Inflammatory macrophage treated with lipopolysaccharide for 4 hours (primary cell): ENCODE data around the gene ARPIN.
"Not testable (repeated sequence)": the region's sequence is repeated elsewhere in the genome, so short reads cannot be mapped to it uniquely, and the experiment has no call there.

Experiments
- DNase-seq: peaks from one replicate; pipeline ENCODE4 v3.0.0-alpha.2; 2020

ARPIN gene

GRCh38 chr15:89875741-89876140 lies 37.0 kb downstream of the ARPIN start:
- DNase-seq: no peak

- peak; percentile 81 for DNase-seq
Observed at GRCh38 chr15:89874926-89875564, 37.7 kb downstream of the ARPIN start.

DNA sequence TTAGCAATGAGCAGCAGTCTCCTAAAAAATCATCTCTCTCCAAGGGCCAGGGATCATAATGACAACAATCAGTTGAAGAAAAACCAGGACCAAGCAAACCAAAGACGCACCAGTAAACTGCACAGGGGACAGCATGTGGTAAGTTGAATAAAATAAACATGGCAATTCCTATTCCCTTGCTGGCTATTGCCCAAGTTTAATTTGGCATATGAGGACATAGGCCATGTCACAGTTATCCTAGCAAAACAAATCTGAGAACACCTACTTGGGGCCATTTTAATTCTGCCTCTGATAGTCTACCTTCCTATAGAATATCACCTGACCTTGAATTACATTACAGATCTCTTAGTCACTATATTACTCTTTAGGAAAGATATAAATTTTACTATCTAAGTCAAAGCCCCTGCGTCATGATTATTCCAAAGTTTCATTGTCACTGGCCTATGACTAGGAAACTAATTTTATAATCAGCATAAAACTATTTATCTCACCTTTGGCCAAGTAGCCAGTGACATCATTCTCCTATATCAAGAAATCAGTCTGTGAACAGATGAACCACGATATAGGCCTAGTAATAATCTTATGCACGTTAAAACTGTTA lies 42.0 kb downstream of the ARPIN start:
- DNase-seq: no peak

DNA sequence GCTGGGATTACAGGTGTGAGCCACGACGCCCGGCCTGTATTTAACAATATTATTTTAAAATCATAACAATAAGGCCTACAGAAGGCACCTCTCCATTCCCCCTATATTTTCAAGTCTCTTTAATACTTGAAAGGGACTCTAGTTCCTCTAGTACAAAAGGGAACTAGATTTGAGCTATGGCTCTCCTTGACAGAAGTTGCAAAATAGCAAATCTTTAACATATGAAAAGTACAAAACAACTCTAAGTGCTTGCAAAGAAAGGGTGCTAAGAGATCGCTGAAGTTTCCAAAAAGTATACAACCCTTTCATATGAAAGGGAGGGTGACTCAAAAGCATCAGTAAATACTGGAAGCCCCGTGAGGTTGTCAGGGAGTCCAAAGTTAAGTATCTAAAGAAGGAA lies 42.7 kb downstream of the ARPIN start:
- peak; percentile 30 for DNase-seq

DNA sequence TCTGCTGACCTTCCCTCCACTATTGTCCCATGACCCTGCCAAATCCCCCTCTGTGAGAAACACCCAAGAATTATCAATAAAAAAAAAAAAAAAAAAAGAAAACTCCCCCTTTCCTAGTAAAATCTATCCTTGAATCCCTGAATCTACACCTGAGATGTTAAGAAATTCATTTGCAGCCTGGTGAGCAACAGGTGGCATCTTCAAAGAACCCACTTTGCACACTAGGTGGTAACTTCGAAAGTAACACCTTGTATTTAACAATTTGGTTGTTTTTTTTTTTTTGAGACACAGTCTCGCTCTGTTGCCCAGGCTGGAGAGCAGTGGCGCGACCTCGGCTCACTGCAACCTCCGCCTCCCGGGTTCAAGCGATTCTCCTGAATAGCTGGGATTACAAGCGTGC lies 43.3 kb downstream of the ARPIN start:
- DNase-seq: not testable (repeated sequence)

DNA sequence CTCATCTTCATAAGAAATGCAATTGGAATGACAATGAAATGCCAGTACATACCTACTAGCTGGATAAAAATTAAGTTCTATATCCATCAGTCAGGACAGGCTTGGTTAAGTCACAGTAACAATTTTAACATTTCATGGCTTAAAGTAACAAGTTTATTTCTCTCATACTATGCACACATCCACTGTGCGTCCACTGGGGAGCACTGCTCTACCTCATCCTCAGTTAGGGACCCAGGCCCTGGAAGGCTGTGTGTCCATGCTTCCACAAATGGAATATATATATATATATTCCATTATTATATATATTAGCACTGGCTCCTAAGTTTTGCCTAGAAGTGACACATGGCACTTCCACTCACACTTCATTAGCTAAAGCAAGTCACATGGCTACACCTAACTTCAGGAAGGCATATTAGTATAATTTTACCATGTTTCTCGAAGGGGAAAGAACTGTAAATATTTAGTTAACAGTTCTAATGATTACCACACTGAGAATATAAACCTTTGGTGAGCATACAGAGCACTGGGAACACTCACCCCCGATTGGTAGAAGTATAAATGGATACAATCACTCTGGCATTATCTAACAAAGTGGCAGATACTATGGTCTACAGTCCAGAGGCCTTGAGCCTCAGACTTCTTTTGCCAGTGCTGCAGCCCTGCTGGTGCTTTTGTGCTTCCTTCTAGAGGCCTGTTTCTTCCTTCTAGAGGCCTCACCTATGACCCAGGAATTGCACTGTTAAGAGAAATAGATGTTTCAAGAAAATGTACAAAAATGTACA lies 47.6 kb downstream of the ARPIN start:
- DNase-seq: no peak

GRCh38 chr15:89863918-89864317 lies 48.8 kb downstream of the ARPIN start:
- no peak for DNase-seq

GRCh38 chr15:89860891-89861290 lies 51.9 kb downstream of the ARPIN start:
- DNase-seq: no peak

DNA sequence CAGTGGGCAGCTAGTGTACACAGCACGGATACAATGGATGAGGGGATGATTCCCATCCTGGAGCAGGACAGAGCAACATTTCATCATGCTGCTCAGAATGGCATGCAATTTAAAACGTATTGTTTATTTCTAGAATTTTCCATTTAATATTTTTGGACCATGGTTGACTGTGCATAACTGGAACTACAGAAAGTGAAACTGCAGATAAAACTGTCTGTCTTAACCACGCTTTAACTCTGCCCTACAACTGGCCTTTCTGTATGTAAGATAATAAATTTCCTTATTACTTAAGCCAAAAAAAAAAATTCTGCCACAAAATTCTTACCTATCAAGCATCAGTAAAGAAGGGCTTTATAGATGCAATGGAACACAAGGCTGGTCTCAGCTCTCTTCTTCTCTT lies 52.3 kb downstream of the ARPIN start:
- no peak for DNase-seq

GRCh38 chr15:89858661-89859458 lies 53.9 kb downstream of the ARPIN start:
- no peak for DNase-seq

- no peak for DNase-seq
Observed at GRCh38 chr15:89857673-89858072, 55.1 kb downstream of the ARPIN start.

DNA sequence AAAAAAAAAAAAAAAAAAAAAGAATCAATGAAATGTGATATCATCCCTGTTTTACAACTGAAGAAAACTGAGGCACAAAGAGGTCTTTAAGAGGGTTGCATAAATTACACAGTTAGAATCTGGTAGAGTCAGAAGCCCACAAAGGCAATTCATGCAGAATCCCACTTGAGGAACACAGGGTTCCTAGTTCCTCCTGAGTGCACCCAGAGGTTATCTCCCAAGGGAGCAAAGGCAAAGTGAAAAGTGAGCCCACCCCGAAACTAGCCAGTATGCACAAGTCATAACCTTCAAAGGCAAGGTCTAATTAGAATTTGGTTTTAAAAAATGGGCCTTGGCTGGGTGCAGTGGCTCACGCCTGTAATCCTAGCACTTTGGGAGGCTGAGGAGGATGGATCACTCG lies 56.8 kb downstream of the ARPIN start:
- DNase-seq: no peak

- not testable (repeated sequence) for DNase-seq
Observed at GRCh38 chr15:89854863-89855262, 57.9 kb downstream of the ARPIN start.

DNA sequence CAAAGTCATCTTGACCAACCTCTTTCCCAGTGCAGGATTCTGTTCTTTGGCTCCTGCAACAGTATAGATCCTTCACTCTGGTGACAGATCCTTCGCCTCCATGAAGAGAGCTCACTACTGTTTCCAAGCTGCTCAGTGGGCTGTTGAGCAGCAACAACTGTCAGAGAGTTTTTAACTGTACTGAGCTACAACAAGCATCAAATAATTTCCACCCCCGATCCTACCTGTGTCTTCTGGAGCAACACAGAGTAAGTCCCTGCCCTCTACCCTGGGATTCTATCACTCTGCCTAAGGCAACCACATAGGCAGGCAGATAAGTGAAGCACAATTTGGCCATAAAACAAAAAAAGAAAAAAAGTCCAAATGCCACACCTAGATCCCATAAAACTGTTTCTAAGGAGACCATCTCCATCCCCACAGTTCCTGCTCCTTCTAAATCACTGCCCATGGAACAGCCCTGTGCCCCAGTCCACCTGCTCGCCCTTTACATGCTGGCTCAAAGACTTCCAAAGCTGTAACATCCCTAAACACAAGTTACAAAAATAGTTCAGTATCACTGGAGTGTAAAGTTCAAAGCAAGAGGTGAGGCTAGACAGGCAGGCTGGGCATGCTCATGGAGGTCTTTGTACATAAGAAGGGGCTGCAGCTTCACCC lies 60.3 kb downstream of the ARPIN start:
- no peak for DNase-seq

GRCh38 chr15:89851673-89852341 lies 60.9 kb downstream of the ARPIN start:
- peak; percentile 77 for DNase-seq

- no peak for DNase-seq
Observed at GRCh38 chr15:89848970-89849292, 63.8 kb downstream of the ARPIN start.

DNA sequence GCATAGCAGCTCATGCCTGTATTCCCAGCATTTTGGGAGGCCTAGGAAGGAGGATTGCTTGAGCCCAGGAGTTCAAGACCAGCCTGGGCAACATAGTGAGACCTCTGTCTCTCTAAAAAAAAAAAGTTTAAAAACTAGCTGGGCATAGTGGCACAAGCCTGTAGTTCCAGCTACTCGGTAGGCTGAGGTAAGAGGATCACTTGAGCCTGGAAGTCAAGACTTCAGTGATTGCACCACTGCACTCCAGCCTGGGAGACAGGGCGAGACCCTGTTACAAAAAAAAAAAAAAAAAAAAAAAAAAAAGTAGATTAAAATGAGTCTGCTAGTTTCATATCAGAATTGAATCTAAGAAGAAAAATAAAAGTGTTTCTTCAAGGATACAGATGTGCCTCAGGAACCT lies 65.7 kb downstream of the ARPIN start:
- DNase-seq: no peak

DNA sequence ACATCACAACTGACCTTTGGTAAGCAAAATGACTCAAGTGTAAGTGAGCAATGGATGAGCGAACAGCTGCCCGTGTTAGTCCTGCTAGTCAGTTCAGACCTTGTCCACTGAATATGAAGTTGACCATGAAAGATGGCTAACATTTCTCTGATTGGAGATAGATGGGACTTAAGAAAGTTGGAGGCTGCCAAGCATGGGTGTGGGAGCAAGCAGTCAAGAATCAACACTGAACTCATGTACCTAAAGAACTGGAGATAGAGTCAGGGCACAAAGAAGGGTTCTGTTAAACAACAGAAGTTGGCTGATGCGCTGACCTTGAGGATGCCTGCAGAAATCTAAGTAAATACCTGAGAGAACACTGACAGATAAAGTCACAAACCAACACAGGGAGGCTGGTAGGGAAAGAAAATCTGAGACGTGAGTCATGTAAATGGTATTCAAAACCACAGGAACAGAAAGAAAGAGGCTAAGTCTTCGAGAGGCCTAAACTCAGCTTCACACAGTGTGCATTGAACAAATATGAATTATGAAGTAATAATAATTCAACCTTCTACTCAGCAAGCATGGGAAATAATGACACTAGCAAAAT lies 67.4 kb downstream of the ARPIN start:
- DNase-seq: no peak
